ENCODE measurements around the gene PALD1.

PALD1 gene

DNA sequence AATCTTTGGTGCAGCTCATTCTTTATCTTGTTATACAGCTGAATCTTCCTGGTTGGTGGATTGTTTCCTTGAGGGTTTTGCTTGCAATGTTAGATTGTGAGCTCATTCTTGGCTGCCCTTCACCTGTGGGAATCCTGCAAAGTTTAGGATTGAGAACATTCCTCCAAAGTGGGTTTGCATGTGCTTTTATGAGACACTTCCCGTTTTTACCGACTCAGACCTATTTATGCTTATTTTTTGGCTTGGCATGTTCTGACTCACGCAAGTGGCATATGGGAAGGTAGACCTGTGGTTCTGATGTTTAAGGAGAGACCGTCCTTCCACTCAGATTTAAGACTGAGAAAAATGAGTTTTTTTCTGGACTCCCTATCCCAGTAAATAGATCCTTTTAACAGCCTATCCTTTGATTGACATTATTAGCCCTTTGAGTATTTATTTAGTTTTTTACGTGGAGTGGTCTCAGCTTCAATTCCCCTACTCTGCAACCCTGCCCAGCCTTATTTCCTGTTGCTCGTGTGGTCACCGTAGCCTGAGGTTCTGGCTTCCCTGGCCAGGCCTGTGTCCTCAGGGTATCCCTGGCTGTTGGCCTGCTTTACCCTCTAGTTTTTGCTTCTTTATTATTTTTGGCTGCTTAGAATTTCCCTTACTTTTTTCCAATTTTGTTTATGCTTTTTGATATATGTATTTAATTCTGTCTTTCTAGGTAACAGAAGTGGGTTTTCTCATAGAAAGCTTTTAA lies 137.4 kb downstream of the PALD1 start:
- DNase-seq: no peak

DNA sequence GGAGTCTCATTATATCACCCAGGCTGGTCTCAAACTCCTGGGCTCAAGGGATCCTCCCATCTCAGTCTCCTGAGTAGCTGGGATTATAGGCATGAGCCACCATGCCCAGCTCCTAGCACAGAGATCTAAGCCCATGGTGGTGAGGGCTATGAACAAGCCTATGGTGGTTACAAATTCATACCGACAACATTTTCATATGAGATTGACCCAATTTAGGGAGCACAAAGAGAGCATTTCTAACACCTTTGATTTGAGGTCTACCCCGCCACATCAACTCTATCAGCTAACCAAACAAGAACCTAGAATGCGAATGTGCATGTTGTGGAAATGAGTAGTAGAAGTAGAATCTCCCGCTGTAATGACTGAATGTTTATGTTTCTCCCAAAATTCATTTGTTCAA lies 138.2 kb downstream of the PALD1 start:
- no peak for DNase-seq

Data from HCEC 1CT (cell line).